ENCODE data around the gene NLRP3.

The NLRP3 gene

DNA sequence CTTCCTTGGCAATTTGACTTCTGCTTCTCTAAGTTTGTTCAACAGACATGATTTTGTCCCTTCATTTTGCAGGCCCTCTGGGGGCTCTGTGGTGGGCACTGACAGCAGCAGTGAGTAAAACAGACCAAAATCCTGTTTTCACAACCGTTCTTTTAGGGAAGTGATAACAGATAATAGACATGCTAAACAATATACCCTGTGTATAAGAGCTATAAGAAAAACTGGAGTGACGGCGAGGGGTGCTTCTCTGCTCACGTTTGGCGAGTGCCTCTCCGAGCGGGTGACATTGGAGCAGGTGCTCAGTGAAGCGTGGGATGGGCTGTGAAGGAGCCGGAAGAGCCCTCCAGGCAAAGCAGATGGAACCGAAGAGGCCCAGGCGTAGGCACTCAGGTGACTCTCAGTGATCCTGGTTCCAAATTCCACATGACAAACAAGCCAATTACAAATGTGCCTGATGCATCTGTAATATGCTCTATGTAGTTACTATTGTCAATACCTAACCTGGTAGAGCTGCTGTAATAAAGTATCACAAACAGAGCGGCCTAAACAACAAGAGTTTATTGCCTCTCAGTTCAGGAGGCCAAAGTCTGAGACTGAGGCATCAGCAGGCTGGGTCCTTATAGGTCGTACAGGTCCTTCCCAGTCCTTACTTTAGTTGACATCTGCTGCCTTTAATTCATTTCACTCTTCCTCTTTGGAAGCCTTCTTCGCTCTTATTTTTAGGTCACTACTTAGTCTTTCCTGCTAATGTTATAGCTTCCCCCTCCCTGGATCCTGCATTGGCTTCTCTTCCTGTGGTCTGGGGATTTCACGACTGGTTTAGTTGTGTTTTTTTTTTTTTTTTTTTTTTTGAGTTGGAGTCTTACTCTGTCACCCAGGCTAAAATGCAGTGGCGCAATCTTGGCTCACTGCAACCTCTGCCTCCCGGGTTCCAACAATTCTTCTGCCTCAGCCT lies 21.9 kb downstream of the NLRP3 start:
- no peak for DNase-seq (ENCODE audit: low read depth)

DNA sequence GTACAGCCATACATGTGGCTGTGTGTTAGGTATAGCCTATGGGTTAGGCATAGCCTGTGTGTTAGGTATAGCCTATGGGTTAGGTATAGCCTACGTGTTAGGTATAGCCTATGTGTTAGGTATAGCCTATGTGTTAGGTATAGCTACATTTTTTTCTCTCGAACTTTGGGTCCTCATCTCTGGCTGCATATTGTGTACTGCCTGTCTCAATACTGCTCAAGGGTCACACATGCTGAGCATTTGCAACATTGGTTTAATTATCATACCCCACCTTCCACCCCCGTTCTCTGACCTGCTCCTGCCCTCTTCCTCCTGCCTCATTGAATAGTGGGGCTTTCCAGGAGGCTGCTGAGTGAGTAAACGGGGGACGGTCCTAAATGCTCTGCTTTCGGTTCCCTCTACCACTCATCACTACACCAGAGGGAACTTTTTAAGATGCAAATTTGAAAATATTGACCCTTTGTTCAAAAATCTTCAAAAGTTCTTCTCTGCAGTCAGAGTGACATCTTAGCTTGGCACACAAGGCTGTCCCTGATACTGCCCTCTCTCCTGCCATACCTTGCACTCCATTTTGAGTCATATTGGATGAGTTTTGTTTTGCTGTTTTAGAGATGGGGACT lies 24.1 kb downstream of the NLRP3 start:
- DNase-seq (ENCODE audit: low read depth) = no peak

- DNase-seq (ENCODE audit: low read depth) = no peak
Measured at GRCh38 chr1:247441606-247442005, 25.6 kb downstream of the NLRP3 start.

DNA sequence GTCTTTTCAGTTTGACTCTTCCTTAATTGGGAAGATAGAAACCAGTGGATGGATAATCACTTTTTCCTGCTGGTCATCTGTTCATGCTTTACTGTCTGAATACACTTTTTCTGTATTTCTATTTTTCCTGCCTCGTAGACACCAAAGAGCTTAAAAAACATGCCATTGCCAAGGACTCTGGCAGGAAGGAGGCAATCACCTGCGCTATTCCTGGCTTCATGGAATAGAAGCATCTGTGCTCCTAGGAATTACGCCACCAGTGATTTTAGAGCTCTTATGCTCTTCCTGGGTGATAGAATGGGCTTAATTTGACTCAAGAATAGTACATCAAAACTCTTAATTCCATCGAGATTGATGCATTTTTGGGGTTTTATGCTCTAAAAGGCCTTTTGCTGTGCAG lies 26.2 kb downstream of the NLRP3 start:
- no peak for DNase-seq (ENCODE audit: low read depth)

GRCh38 chr1:247443641-247444040 lies 27.7 kb downstream of the NLRP3 start:
- no peak for DNase-seq (ENCODE audit: low read depth)

GRCh38 chr1:247444571-247444970 lies 28.6 kb downstream of the NLRP3 start:
- DNase-seq (ENCODE audit: low read depth) = no peak

GRCh38 chr1:247445526-247446356 lies 29.8 kb downstream of the NLRP3 start:
- DNase-seq (ENCODE audit: low read depth) = no peak

DNA sequence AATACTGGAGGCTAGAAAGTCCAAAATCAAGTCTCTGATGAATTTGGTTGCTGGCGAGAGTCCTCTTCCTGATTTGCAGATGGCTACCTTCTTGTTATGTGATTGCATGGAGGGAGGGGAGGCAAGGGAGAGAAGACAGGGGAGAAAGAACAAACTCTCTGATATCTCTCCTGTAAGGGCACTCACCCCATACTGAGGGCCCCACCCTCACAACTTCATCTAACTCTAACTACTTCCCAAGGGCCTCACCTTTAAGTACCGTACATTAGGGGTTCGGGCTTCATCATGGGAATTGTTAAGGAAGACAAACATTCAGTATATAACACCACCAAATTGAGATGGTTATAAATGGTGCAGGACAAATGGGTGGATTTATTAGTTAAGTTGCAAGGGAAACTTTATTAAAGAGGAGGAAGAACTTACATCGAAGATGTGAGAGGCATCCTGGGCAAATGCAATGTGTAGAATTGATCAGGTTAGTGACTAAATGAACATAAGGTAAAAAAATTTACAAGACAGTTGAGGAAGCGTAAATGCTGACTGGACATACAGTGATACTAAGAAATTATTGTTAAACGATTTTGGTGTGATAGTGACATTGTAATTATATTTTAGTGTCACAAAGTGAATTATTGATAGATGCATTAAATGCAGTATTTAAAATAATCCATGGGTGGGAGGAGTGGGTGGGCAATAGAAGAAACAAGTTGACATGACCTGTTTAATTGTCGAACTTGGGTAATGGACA lies 31.4 kb downstream of the NLRP3 start:
- DNase-seq (ENCODE audit: low read depth) = no peak

- DNase-seq (ENCODE audit: low read depth) = peak; percentile 17
Measured at GRCh38 chr1:247448107-247448791, 32.3 kb downstream of the NLRP3 start.

DNA sequence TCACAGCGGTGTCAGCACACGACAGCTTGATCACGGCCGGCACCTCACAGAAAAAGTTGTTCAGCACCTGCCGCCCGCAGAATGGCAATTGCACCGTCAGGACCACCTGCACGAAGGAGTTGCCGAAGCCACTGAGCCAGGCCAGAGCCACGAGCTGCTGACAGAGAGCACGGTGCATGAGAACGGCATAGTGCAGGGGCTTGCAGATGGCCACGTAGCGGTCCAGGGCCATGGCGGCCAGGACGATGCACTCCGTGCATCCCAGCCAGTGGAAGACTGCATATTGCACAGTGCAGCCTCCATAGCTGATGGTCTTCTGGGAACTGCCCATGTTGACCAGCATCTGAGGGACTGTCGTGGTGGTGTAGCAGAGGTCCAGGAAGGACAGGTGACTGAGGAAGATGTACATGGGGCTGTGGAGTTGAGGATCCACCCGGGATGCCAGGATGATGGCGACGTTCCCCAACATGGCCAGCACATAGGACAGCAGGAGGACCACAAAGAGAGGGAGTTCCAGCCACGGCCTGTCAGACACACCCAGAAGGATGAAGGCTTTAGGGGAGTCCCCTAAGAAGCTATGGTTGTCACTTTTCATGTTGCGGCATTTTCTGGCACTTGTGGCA lies 35.5 kb downstream of the NLRP3 start:
- no peak for DNase-seq (ENCODE audit: low read depth)

DNA sequence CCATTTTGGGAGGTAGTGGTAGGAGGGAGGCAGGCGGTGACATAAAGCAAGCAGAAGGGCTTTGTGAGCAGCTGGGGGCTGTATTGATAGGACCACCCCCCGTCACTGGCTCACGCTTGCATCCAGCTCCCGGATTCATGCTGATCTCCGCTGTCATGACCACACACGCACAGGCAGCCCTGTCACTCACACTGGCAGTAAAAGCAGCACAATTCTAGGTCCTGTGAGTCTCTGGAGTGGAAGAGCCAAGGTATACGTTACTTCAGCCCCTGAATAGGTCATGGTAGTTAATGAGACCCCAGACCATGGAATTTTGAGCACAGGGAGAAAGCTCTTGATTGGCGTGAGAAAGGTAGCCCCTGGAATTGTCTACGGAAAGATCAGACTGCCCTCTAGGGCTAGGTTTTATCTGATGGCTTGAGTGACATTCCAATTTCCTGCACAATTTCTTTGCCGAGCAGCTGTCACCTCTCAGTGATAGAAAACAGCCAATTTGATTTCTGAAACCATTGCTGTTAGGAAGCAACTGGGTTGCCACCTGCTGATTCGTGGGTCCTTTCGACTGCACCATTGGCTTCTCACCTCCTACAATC lies 36.6 kb downstream of the NLRP3 start:
- DNase-seq (ENCODE audit: low read depth) = no peak

DNA sequence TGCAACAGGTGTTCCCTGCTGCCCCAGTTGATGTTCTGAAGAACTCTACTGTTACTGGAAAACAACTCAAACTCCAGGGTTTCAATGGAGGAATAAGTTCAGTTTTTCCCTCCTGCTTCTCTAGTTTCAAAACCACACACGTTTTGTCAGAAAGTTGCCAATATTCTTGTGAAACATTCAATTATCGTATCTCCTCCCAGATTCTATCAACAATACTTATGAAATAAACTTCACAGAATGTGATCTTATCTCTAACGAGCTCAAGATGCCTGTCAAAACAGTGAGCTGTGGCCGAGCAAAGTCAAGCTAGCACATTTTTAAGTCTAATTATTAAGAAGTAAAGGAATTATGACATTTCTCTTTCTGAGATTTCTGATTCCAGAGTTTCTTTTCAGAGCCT lies 37.3 kb downstream of the NLRP3 start:
- no peak for DNase-seq (ENCODE audit: low read depth)

DNA sequence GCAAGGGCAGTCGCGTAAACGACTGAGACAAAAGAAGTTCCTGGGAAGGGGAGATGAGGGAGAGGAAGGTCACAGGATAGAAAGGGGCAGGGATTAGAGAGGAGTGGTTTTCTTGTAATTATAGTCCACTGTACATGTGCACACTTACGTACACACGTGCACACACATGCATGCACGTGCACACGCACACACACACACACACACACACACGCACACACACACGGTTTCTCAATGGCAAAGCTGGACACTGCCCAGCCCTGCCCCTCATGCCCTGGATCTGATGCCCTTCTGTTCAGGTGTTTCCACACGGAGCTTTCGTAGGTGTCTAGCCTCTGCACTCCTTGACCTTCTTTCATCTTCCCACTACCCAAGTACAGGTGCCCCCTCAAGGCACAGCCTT lies 38.0 kb downstream of the NLRP3 start:
- no peak for DNase-seq (ENCODE audit: low read depth)

GRCh38 chr1:247456021-247456420 lies 40.0 kb downstream of the NLRP3 start:
- no peak for DNase-seq (ENCODE audit: low read depth)

DNA sequence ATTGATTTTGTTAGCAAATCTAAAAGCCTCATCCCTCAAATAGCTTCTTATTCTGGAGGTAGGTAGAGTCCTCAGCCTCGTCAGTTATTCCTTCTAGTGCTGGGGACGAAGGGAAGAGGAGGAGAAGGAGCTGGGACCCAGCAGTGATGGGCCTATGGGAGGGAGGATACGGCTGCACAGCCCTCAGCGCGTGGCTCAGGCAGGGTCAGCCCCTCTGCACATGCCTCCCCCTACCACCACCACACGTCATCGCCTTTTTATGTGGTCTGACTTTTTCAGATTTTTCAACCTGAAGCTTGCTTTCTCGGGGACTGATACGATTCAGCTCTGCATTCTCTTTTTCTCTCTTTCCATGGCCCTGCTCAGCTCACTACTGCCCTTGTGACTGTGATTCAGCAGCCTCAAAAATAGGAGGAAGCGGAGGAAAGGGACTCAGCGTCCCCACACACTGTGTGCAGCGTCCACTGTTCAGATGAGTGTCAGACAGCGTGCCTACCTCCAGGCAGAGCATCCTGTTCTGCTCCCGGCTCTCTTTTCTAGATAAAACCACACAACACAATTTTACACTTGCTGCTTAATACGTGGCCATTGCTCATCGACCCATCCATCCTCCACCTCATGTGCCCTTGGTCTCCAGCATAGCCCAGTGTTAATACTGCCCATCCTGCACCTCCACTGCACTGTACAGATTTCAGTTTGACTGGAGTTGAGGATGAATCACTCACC lies 41.1 kb downstream of the NLRP3 start:
- DNase-seq (ENCODE audit: low read depth) = no peak

- no peak for DNase-seq (ENCODE audit: low read depth)
Measured at GRCh38 chr1:247459507-247459906, 43.5 kb downstream of the NLRP3 start.

DNA sequence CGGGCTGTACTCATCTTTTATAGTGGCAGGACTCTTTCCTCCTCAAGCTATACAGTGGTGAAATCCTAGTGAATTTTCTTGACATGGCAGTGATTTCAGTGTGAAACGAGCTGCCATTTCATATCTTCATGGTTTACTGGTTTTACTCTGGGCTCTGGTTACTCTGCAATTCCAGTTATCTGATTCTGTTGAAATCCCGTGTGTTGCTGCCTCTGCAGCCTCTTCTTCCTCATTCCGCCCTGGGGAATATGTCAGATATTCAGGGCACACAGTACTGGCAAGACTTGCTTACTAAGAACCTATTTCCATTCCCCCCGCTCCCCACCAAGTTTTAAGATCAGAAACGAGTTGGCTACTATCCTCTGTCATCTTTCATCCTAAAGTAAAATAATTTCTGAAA lies 49.8 kb downstream of the NLRP3 start:
- DNase-seq (ENCODE audit: low read depth) = no peak

DNA sequence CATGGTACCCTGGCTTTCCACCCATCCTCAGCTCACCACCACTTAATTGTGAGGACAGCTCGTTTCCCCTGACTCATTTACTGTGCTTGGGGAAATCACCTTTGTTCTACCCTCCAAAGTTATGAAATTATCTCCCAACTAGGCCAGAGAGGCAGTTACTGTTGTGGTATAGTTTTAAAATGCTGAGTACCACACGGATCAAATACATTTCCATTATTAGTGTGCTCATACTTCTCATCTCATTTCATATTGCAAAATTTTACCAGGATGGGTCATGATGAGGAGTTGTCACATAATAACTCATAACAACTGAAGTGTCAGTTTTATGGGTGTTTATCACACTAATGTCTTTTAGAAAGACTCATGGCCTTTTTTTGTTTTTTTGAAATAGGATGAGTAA lies 51.2 kb downstream of the NLRP3 start:
- no peak for DNase-seq (ENCODE audit: low read depth)

DNA sequence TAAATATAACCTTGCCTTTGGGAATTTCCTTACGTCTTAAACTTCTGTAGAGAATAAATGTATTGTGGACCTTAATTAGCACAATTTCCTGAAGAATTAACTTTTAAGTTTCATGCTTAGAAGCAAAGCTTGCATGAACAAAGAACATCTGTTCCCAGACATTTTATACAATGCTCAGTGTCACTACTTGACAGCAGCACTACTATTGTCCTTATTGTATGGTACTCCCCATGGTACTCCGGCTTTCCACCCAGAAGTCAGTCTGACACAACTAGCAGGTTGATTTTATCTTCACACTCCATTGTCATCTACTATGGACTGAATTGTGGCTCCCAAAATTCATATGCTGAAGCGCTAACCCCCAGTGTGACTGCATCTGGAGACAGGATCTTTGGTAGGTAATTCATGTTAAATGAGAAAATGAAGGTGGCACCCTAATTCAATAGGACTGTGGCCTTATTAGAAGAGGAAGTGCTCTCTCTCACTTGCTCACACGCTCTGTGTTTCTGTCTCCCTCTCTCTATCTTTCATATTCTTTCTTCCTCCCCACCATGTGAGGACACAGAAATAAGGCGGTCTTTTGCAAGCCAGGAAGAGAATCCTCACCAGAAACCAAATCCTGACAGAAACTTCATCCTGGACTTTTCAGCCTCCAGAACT lies 52.6 kb downstream of the NLRP3 start:
- no peak for DNase-seq (ENCODE audit: low read depth)
